HG03045 (cell line): ENCODE data around the gene GPR160.
"Not testable (repeated sequence)": the region's sequence is repeated elsewhere in the genome, so short reads cannot be mapped to it uniquely, and the experiment has no call there.

Source experiments
- ATAC-seq: cut with Tn5 transposase; IDR thresholded peaks from one replicate; pipeline ENCODE4 v1.9.1; 2021; ENCODE audit warnings: mild to moderate bottlenecking, moderate library complexity; ENCODE audit not compliant: unreplicated experiment

The GPR160 gene, protein sequence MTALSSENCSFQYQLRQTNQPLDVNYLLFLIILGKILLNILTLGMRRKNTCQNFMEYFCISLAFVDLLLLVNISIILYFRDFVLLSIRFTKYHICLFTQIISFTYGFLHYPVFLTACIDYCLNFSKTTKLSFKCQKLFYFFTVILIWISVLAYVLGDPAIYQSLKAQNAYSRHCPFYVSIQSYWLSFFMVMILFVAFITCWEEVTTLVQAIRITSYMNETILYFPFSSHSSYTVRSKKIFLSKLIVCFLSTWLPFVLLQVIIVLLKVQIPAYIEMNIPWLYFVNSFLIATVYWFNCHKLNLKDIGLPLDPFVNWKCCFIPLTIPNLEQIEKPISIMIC

DNA sequence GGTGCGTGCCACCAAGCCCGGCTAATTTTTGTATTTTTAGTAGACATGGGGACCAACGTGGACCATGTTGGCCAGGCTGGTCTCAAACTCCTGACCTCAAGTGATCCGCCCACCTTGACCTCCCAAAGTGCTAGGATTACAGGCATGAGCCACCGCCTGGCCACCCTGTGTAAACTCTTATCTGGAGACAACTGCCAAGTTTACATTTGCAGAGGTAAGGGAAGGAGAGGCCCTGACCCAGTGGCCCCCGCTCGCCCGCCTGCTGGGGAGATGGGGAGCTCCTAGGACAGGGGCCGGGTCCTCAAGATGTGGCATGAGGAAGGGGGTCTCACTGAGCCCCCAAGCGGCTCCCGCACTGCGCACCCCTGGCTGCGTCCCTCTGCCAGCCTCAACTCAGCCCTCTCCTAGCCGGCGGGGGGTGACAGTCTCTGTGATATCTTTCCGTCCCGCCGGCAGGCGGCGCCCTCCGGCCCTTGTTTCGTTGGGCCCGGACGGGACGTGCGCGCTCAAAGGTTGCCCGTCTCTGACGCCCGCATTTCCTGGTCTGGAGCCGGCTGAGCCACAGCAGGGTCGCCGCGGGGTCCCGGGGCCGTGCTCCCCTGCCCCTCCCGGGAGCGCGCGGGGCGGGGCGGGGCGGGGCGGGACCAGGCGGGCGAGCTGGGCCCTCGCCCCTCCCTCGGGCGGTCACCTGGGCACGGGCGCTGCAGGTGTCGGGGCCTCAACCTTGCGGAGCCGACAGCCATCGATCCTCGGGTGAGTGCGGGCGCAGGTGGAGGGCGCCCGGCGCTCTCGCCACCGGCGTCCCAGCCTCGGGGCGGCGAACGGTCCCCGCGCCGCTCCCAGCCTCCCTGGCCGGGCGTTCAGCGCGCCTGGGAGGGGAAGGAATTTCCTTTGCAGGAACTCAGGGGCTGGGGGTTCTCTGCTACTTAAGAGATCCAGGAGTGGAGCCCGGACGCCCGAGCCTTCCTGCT is at the start of gene GPR160:
Gene GPR160, plus strand, starts transcription at position 533 of the 971 bp plus-strand sequence. CDS start 45,978 bp downstream, outside the sequence.
- ATAC-seq = peak; percentile 88

DNA sequence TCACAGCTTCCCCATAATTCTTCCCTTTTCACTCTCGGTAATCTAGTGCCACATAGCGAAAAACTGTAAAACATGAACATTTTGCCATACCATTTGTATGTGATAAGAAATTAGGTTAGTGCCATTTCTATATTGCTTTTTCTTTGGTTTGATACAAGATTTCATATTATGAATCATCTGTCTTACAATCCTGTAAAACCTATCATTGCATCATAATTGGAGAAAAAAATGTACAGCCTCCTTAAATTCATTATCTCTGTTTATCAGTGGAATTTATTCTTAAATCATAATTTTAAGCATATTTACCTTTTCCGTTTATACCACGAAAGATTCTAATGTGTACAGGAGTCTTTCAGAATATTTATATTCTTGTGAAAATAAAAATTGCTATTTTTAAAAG is 47.4 kb upstream of the GPR160 start:
- ATAC-seq = no peak

DNA sequence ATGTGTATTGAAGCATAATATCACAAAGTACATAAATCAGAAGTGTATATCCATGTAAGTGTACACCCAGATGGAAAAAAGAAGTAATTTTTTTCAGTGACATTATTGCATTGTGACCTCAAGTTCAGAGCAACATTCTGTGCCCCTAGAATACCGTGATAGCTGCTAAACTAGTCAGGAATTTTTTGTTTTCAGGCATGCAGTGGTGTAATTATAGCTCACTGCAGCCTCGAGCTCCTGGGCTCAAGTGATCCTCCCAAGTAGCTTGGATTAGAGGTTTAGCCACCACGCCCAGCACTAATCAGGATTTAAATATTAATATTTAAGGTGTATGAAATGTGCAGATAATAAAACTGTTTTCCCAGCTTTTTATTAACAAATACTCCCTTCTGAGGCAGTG is 45.6 kb upstream of the GPR160 start:
- ATAC-seq = no peak

DNA sequence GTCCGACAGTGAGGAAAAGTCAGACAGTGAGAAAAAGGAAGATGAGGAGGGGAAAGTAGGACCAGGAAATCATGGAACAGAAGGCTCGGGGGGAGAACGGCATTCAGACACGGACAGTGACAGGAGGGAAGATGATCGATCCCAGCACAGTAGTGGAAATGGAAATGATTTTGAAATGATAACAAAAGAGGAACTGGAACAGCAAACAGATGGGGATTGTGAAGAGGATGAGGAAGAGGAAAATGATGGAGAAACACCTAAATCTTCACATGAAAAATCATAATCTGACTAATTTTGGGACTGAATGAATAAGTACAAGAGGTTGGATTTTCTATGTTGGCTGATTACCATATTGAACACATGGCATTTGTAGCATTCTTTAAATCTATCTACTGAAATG is 45.0 kb upstream of the GPR160 start:
- no peak for ATAC-seq

DNA sequence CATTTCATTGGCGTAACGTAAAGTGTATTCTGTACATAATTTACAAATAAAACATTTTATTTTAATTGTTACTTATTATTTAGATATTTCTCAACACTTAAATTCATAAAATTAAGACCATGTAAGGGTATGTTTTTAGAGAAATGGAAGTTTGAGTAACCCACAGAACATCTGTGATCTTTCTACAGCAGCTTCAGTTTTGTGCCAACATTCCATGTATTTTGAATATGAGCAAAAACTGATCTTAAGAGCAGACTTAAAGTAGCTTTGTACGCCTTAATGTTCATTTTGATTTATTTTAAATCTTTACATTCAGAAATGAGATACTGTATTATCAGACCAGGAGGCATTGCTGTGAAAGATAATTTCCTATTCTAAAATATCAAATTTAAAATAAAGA is 44.0 kb upstream of the GPR160 start:
- ATAC-seq = no peak

DNA sequence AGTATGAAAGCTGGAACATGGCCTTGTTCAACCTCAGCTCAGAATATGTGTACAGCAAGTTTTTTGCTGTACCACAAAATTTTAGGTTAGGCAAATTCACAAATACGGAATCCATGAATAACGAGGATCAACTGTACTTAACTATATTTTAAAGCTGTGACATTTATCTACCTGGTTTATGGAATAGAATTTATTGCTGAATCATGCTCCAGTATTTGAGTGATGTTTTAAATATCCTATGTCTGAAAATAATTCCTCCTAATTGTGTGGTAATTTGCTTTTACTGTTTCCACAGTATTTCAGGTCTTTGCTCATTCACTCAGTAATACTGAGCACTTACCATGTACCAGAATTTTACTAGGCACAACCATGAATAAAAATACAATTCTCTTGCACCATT is 41.7 kb upstream of the GPR160 start:
- ATAC-seq = no peak

DNA sequence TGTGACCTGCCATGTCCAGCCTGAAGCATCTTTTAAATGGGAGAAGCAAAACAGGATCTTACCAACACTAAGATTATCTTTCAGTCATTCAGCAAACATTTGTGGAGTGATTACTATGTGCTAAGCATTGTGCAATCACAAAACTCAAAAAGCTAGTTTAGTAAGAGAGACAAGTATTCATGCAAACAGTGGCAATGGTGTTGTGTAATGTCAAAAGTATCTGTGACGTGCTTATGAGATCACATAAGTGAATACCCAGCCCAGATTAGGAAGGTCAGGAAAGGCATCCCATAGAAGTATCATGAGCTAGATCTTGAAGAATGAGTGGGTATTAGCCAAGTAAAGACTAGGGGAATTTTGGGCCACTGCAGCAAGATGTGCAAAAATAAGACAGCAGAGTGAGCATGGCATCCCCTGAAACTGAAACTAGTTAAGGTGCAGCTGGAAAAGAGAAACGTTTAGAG is 39.1 kb upstream of the GPR160 start:
- ATAC-seq = peak; percentile 40

DNA sequence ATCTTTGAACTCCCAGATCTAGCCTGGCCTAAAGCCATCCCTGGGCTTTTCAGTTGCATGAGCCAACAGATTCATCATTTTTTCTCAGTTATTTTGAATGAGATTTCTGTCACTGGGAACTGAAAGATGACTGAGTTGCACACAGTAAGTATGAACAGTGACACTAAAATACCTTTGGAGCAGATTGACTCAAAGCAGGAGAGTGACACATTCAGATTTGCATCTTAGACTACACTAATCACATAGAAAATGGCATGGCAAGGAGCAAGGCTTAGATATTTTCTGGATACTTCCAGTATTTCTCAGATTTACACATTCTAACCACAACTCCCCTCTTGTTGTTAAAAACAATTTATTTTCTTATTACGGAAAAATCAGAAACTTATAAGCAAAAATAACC is 38.4 kb upstream of the GPR160 start:
- peak; percentile 91 for ATAC-seq

DNA sequence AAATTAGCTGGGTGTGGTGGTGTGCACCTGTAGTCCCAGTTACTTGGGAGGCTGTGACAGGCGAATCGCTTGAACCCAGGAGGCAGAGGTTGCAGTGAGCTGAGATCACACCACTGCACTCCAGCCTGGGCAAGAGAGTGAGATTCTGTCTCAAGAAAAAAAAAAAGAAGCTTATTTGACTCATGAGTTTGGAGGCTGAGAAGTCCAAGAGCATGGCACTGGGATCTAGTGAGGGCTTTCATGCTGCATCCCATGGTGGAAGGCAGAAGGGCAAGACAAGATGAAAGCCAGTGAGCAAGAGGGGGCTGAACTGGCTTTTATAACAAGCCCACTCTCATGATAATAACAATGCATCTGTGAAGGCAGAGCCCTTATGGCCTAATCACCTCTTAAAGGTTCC is 37.7 kb upstream of the GPR160 start:
- no peak for ATAC-seq

DNA sequence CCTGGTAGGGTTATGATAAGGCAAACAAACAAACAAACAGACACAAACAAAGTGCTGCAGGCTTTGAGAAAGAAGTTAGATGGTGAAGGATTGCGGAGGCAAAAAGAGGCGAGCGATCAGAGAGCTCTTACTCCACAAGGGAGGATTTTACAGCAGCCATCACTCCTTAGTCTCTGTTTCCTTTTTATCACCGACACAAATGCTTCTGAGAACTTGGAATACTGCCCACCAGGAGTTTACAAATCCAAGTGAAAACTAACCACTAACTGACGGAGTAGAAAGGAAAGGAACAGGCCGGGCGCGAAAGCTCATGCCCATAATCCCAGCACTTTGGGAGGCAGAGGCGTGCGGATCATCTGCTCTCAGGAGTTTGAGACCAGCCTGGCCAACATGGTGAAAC is 35.6 kb upstream of the GPR160 start:
- ATAC-seq = no peak

DNA sequence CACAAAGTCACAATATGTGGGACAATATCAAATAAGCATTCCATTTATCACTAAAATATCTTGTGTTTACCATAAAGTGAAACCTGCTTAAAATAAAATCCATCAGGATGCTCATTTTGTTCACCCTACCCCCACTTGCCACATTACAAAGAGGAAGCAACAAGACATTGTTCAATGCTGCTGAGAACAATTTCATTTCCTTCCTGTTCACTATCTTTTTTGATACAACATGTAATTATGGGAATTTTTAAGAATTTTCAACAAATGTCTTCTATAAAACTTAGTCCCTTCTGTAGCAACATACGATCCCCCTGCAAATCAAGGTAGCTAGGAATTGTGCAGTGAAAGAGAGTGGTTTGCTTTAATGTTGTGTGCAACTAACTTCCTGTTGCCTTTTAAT is 34.9 kb upstream of the GPR160 start:
- no peak for ATAC-seq

DNA sequence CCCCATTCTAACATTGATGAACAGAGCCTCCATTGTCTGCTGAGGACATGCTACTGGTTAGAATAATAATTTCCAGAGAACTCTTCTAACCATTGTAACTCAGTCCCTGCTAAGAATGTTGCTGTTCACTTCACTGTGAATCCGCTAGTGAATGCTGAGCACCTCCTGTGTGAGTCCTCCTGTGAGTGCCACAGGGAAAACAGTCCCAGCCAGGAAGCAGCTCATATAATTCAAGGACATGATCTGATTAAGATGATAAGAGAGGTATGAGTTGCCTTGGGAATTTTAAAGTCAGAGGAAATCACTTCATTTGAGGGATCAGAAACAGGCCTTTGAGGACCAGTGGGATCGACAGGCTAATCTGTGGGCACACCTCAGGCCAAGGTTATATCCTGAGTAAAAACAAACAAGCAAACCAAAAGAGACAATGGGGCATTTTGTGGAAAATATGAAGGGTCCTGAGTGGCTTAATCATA is 33.9 kb upstream of the GPR160 start:
- no peak for ATAC-seq

DNA sequence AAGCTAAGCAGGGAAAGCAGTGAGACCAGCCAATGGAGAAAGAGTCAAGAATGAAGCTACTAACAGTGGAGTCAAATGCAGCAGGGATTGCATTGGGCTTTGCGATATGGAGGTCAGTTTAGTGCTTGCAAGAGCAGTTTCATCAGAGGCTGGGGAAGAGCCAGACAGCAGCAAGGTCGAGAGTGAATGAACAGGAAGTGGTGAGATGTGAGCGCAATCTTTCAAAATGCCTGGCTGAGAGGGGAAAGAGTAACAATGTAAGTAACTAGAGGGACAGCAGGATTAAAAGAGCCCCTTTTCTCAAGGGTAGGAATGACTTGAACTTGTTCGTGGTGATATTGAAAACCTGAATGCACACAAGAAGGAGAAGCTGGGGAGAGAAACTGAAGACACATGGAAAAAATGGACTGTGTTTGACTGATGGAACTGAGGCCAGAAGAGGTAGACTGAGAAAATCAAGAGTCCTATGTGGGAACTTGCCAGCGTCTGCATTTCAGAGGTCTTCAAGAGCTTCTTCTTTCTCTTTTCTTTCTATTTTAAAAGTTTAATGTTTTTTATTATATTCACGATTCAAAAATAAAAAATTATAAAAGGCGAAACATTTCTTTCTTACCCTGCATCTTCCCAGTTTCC is 30.6 kb upstream of the GPR160 start:
- ATAC-seq = peak; percentile 62

DNA sequence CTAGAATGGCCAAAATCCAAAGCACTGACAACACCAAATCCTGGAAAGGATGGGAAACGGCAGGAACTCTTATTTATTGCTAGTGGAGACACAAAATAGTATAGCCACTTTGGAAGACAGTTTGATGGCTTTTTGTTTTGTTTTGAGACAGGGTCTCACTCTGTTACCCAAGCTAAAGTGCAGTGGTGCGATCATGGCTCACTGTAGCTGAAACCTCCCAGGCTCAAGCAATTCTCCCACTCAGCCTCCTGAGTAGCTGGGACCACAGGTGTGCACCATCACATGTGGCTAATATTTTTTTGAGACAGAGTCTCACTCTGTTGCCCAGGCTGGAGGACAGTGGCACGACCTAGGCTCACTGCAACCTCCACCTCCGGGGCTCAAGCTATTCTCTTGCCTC is 27.3 kb upstream of the GPR160 start:
- ATAC-seq = no peak

DNA sequence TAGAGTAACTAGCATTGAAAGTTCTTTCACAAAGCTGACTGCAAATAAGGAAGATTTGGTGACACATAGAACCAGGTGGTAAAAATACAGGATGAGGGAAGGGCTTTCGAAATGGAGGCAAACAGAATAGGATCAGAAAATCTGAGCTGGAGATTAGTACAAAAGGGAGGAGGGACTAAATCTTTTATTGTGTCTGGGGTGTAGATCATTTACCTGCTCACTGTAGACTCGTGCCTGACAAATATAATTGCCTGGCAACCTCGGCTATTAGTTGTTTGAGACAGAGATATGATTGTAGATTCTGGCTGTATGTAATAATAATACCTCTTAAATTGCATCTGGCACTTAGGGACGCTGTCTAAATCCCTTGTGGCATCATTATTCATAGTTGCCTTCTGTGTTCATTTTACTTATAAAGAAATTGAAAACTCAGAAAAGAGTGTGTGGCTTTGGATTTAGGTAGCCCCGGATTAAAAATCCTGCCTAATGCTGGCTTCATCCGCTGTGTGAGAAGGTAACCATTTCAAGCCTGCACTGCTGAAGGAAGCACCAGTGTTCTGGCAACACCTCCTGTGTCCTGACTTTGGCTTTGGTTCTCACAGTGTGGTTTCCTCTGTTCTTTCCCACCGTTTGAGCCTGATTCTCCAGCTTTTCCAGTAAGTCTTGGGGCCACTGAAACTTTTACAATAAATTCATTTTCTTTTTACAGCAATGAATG is 25.0 kb upstream of the GPR160 start:
- ATAC-seq = no peak

DNA sequence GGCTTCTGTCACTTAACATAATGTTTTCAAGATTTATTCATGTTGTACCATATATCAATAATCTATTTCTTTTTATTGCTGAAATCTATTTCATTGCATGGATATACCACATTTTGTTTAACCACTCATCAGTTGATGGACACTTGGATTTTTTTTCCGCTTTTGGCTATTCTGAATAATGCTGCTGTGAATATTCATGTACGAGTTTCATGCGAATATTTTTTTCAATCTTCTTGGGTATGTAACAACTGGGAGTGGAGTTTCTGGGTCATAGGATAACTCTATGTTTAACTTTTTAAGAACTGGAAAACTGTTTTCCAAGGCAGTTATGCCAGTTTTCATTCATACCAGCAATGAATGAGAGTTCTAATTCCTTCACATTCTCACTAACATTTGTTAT is 21.7 kb upstream of the GPR160 start:
- no peak for ATAC-seq

DNA sequence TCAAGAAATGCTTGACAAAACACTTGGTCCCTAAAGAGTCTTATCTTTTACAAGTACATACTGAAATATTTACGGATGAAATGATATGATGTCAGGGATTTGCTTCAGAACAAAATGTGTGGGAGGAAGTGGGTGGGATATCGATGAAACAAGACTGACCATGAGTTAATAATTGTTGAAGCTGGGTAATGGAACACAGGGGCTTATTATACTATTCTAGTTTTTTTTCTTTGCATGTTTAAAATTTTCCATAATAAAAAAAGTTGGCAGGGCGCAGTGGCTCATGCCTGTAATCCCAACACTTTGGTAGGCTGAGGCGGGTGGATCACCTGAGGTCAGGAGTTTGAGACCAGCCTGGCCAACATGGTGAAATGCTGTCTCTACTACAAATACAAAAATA is 18.5 kb upstream of the GPR160 start:
- ATAC-seq = not testable (repeated sequence)

DNA sequence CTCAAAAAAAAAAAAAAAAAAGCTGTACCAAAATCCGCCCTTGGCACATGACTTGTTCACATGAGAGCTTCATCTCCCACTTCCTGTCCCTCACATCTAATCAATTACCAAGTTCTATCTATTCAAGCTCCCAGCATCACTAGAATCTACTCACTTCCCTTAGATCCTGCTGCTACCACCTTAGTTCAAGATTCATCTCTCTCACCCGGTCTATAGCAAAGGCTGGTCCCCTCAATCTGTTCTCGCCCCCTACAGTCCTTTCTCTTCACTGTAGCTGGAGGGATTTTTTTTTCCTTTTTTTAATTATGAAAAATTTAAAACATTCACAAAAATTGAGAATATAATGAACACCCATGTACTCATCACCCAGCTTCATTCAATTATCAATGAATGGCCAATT is 16.7 kb upstream of the GPR160 start:
- ATAC-seq = no peak

DNA sequence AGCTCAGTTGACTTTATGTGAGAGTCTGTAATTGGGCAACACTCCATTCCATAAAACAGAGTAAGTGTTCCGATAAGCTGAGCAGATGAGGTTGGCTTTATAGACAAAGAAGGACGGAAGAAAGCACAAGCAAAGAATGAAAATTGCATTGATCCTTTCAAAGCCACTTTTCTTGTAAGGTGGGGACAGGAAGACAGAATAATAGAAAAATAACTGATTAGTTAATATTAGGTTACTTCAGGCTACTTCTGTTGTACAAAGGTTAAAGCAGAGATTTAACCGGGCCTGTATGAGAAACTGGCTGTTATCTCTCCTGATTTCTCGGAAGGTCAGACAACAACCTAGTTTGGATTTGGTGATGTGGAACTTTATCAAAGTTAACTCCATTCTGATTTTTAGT is 15.5 kb upstream of the GPR160 start:
- no peak for ATAC-seq

DNA sequence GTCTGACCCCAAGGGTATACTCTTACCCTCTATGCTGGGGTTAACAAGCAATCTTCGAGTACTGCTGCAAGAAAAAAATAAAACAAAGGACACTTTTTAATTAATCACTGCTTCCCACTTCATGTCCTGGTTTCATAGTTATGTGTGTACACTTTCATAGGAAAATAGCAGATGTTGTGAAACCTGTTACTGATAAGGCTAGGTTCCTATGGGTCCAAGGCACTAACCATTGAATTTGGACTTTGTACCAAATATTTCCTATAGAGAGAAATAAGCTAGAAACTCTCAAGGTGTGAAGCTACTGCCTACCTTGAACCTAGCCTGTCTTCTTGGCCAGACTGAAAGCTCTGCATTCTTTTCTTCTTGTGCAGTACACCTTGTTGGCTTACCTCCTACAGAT is 14.6 kb upstream of the GPR160 start:
- ATAC-seq = no peak

DNA sequence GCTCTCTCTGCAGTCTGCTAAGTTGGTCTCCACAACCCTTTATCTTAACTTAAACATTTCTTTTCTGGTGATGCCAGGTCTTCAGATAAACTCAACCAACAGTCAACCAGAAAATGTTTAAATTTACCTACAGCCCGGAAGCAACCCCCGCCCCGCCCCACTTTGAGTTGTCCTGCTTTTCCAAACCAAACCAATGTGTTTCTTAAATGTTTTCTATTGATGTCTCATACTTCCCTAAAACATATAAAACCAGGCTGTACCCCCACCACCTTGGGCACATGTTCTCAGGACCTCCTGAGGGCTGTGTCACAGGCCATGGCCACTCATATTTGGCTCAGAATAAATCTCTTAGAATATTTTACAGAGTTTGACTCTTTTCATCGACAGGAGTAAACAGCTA is 13.2 kb upstream of the GPR160 start:
- ATAC-seq = no peak
